H1 (cell line): ENCODE results near the gene HERC5. TPM values are rescaled to one million over a fixed set of nuclear protein-coding genes. Genes with fewer than 3 reads are reported as not detected.

Experiments used
- BRCA1 ChIP-seq: IDR thresholded peaks from 2 replicates; pipeline ENCODE4 v1.6.1; 2012; ENCODE audit warnings: low read depth, low read length, improper control_type of control experiment
- CHD1 ChIP-seq: IDR thresholded peaks from 2 replicates; pipeline ENCODE4 v1.6.1; 2012; ENCODE audit warnings: low read depth, low read length, improper control_type of control experiment
- CHD7 ChIP-seq: fragments of 300-600 bp; sonication (generic); IDR thresholded peaks from 2 replicates; pipeline ENCODE4 v1.7.1; 2012; ENCODE audit warnings: low read length, moderate library complexity, mild to moderate bottlenecking, inconsistent platforms; ENCODE audit not compliant: insufficient replicate concordance
- CTCF ChIP-seq, 3 experiments: IDR thresholded peaks; 1 replicate in 2 of 3; 2 replicates in 1 of 3; pipeline versions ENCODE4 v1.5.1 to v1.6.1; 2011; ENCODE audit warnings: low read length in 3 of 3, mild to moderate bottlenecking in 3 of 3, inconsistent platforms in 2 of 3, low read depth in 1 of 3, moderate library complexity in 1 of 3; ENCODE audit not compliant: insufficient read depth in 1 of 3; ENCODE audit errors: control extremely low read depth in 1 of 3
- E2F6 ChIP-seq: IDR thresholded peaks from 2 replicates; pipeline ENCODE4 v1.6.1; 2012; ENCODE audit warnings: inconsistent platforms
- HDAC2 ChIP-seq, 2 experiments: fragments of 300-600 bp in 1 of 2; sonication (generic) in 1 of 2; IDR thresholded peaks; 2 replicates each; pipeline ENCODE4 v1.6.1; 2011 to 2012; ENCODE audit warnings: low read depth in 2 of 2, low read length in 2 of 2, mild to moderate bottlenecking in 2 of 2, moderate library complexity in 2 of 2, borderline replicate concordance in 1 of 2, inconsistent platforms in 1 of 2
- SIX5 ChIP-seq: IDR thresholded peaks from 2 replicates; pipeline ENCODE4 v1.6.1; 2011; ENCODE audit warnings: mild to moderate bottlenecking, low read depth, low read length
- TBP ChIP-seq: IDR thresholded peaks from 2 replicates; pipeline ENCODE4 v1.6.1; 2011; ENCODE audit warnings: low read depth, low read length, improper control_type of control experiment
- polyA plus RNA-seq, 7 experiments: library from polyadenylated mRNA; depleted of rRNA in 3 of 7; stranded (reverse) in 5 of 7; unstranded in 2 of 7; fragments of >200 nt in 5 of 7; fragments of 200-250 nt in 2 of 7; gene quantifications; 1 replicate in 5 of 7; 2 replicates in 1 of 7; 4 replicates in 1 of 7; pipeline versions ENCODE4 v1.2.1 to v1.2.3, GENCODE V29; 2011 to 2013; ENCODE audit warnings: missing spikeins in 2 of 7, mixed read lengths in 2 of 7
- total RNA-seq: library from RNA; stranded (reverse); fragmentation: NEBNext Ultra II Directional; extraction: Animal tissue kit (Norgen Biotek cat#: 25700); gene quantifications from 2 replicates; pipeline ENCODE4 v1.2.1, GENCODE V29; 2021

The HERC5 gene
- total and polyA plus RNA-seq, 2 of the 8 experiments (the other 6 are each of a cell fraction or from before 2014, with no cell fraction given), result 6.6 to 20.7 TPM

GRCh38 chr4:88418411-88418810 lies 38.5 kb upstream of the HERC5 start (continued):
- no peak for TF ChIP-seq CHD7
- TF ChIP-seq TBP, result no peak
- no peak for TF ChIP-seq CTCF (IDR thresholded peaks at IDR 0.05; ENCODE audit: control extremely low read depth in 1 of 3, insufficient read depth in 1 of 3, low read depth in 1 of 3, low read length in 3 of 3)
- TF ChIP-seq HDAC2 (IDR thresholded peaks at IDR 0.05; ENCODE audit: borderline replicate concordance in 1 of 2, low read depth in 2 of 2, low read length in 2 of 2), result no peak
- no peak for TF ChIP-seq CHD1
- TF ChIP-seq SIX5, result no peak
- TF ChIP-seq BRCA1, result no peak
- no peak for TF ChIP-seq E2F6
